NCI-H524 treated with DMSO at 0.1 percent for 48 hours (cell line): ENCODE measurements around the gene LBHD2.
"Not testable (repeated sequence)": the region's sequence is repeated elsewhere in the genome, so short reads cannot be mapped to it uniquely, and the experiment has no call there.

Source experiments
- DNase-seq: peaks from one replicate; lab custom pipeline; 2025; lab: John Stamatoyannopoulos, UW

Gene LBHD2

GRCh38 chr14:103104654-103105452 lies 20.8 kb downstream of the LBHD2 start:
- DNase-seq: no peak

- peak; percentile 95 for DNase-seq
Observed at GRCh38 chr14:103105580-103106150, 21.7 kb downstream of the LBHD2 start.

- DNase-seq: no peak
Observed at GRCh38 chr14:103107455-103107854, 23.4 kb downstream of the LBHD2 start.

GRCh38 chr14:103107941-103108748 lies 24.1 kb downstream of the LBHD2 start:
- no peak for DNase-seq

GRCh38 chr14:103108749-103109207 lies 24.8 kb downstream of the LBHD2 start:
- peak; percentile 30 for DNase-seq

GRCh38 chr14:103109535-103110441 lies 25.8 kb downstream of the LBHD2 start:
- DNase-seq: no peak

GRCh38 chr14:103110681-103111231 lies 26.7 kb downstream of the LBHD2 start:
- DNase-seq: peak; percentile 19

- DNase-seq: no peak
Observed at GRCh38 chr14:103111232-103111868, 27.3 kb downstream of the LBHD2 start.

GRCh38 chr14:103112400-103113243 lies 28.6 kb downstream of the LBHD2 start:
- peak; percentile 33 for DNase-seq

- no peak for DNase-seq
Observed at GRCh38 chr14:103113303-103113702, 29.3 kb downstream of the LBHD2 start.

GRCh38 chr14:103113774-103114173 lies 29.8 kb downstream of the LBHD2 start:
- no peak for DNase-seq

- DNase-seq: not testable (repeated sequence)
Observed at GRCh38 chr14:103115086-103115679, 31.2 kb downstream of the LBHD2 start.

GRCh38 chr14:103115845-103116572 lies 32.0 kb downstream of the LBHD2 start:
- DNase-seq: no peak

- DNase-seq: no peak
Observed at GRCh38 chr14:103116636-103117035, 32.6 kb downstream of the LBHD2 start.

- not testable (repeated sequence) for DNase-seq
Observed at GRCh38 chr14:103117499-103117898, 33.5 kb downstream of the LBHD2 start.

- DNase-seq: no peak
Observed at GRCh38 chr14:103118018-103118662, 34.1 kb downstream of the LBHD2 start.

- no peak for DNase-seq
Observed at GRCh38 chr14:103118663-103119404, 34.8 kb downstream of the LBHD2 start.
